Adrenal gland (tissue), 12 donors: ENCODE measurements around the gene MCOLN2. TPM values are rescaled to one million over a fixed set of nuclear protein-coding genes. Genes with fewer than 3 reads are reported as not detected.

Experiments
- DNase-seq, 7 donors: peaks; one replicate each; pipeline ENCODE4 v3.0.0-alpha.2; 2019 to 2020
- H3K27ac ChIP-seq, 5 donors: fragments of 200-600 bp; sonication (generic) in 4 of 5; 1 replicate in 3 of 5; 2 replicates in 2 of 5; pipeline versions ENCODE4 v1.5.1 to v1.8.0; 2016 to 2020; ENCODE audit warnings: mild to moderate bottlenecking in 1 of 5
- H3K27me3 ChIP-seq: fragments of 200-600 bp; 2 replicates; pipeline ENCODE4 v1.8.0; 2021
- H3K36me3 ChIP-seq, 2 donors: fragments of 200-600 bp; replicated peaks in 1 of 2; 1 replicate in 1 of 2; 2 replicates in 1 of 2; pipeline versions ENCODE4 v1.5.1 to v1.8.0; 2018 to 2022
- H3K4me1 ChIP-seq, 2 donors: fragments of 200-600 bp; replicated peaks in 1 of 2; 1 replicate in 1 of 2; 2 replicates in 1 of 2; pipeline versions ENCODE4 v1.5.1 to v1.8.0; 2018 to 2021
- H3K4me3 ChIP-seq, 4 donors: fragments of 200-600 bp; sonication (generic) in 3 of 4; one replicate each; pipeline ENCODE4 v1.5.1; 2016 to 2018
- H3K9me3 ChIP-seq, 3 donors: fragments of 200-600 bp; sonication (generic) in 1 of 3; replicated peaks in 1 of 3; 1 replicate in 2 of 3; 2 replicates in 1 of 3; pipeline versions ENCODE4 v1.5.1 to v1.8.0; 2016 to 2021
- CTCF ChIP-seq, 6 experiments: fragments of 450-650 bp in 4 of 6; fragments of 200-600 bp in 2 of 6; sonication (generic) in 1 of 6; IDR thresholded peaks; 1 replicate in 5 of 6; 2 replicates in 1 of 6; pipeline versions ENCODE4 v1.5.1 to v1.8.0; 2016 to 2021; ENCODE audit warnings: antibody characterized with exemption in 6 of 6, mild to moderate bottlenecking in 2 of 6, moderate library complexity in 1 of 6
- POLR2A ChIP-seq, 2 donors: fragments of 450-650 bp; IDR thresholded peaks; one replicate each; pipeline ENCODE4 v1.6.1; 2017; ENCODE audit warnings: antibody characterized with exemption in 2 of 2, mild to moderate bottlenecking in 2 of 2, moderate library complexity in 1 of 2
- whole genome bisulfite sequencing, 4 donors: extraction: QIAGEN DNeasy Blood & Tissue Kit in 2 of 4; methylation state at CpG; one replicate each; pipeline versions ENCODE4 v1.1.5 to v1.1.7; 2013 to 2017; 5-methylcytosine and 5-hydroxymethylcytosine counted together
- intact Hi-C, 2 donors: fragments of 100-400 bp; cut with DNase I; formaldehyde crosslinking; loops; one replicate each; pipeline versions ENCODE4 v1.14.1 to v1.15.0; 2022 to 2023
- polyA plus RNA-seq, 3 donors: library from polyadenylated mRNA; stranded (reverse); fragments of 200-250 nt in 2 of 3; fragments of 350-450 nt in 1 of 3; fragmentation: Illumina TruSeq in 1 of 3; extraction: RNeasy Lipid Tissue Mini Kit (QIAGEN cat#74804) in 1 of 3; gene quantifications; one replicate each; pipeline ENCODE4 v1.2.3, GENCODE V29; 2013 to 2014
- total RNA-seq, 9 donors: library from RNA; depleted of rRNA in 4 of 9; stranded (reverse); fragments of >200 nt in 4 of 9; fragments of 120-200 nt in 1 of 9; fragmentation: NEBNext Ultra II Directional in 1 of 9; extraction: Animal tissue kit (Norgen Biotek cat#: 25700) in 1 of 9; gene quantifications; one replicate each; pipeline versions ENCODE4 v1.1.0 to v1.2.4, GENCODE V29; 2013 to 2023
- donor health status: healthy with polysubstance abuse.
- donor health status: Bipolar disorder and iron deficiency.
- donor health status: DM: yes; HTN: yes; CAD: no.
- donor health status: DM: no; HTN: no; CAD: no.
- donor health status: DM: no; HTN: no; CAD: no.
- donor health status: DM: yes; HTN: yes; CAD: no.

MCOLN2 gene
- total and polyA plus RNA-seq, 12 donors = 0.89 to 40.1 (median 14.8) TPM

GRCh38 chr1:84949664-84950063, 47.2 kb downstream of the MCOLN2 start:
- Histone ChIP-seq H3K27me3 (no peaks in the 10 kb centered on the region), H3K9me3 (peaks cover 0 to 5% (median 0%) of the 10 kb centered on the region in 3 donors), H3K36me3 (no peaks in the 10 kb centered on the region), H3K4me3 (no peak overlapping the region), H3K27ac (no peak overlapping the region), H3K4me1 (peaks cover 5 to 12% of the 10 kb centered on the region in 2 donors)
- no peak for DNase-seq
- intact Hi-C loops = no loop called here
- TF ChIP-seq CTCF (IDR thresholded peaks at IDR 0.05) (no peak), POLR2A (IDR thresholded peaks at IDR 0.05) (no peak)

GRCh38 chr1:84947536-84948410, 49.1 kb downstream of the MCOLN2 start:
- H3K4me1 ChIP-seq = peaks cover 5 to 12% of the 10 kb centered on the region in 2 donors
- H3K27ac ChIP-seq = no peak overlapping the region
- DNase-seq = no peak
- no peaks in the 10 kb centered on the region for H3K27me3 ChIP-seq
- intact Hi-C loops = no loop called here
- 64 to 89% (median 85%) methylated on average over 2 to 5 of the region's 5 CpGs for WGBS, 4 donors
- no peaks in the 10 kb centered on the region for H3K36me3 ChIP-seq
- H3K9me3 ChIP-seq = peaks cover 0 to 5% (median 0%) of the 10 kb centered on the region in 3 donors
- TF ChIP-seq CTCF (IDR thresholded peaks at IDR 0.05) (no peak), POLR2A (IDR thresholded peaks at IDR 0.05) (no peak)
- no peak overlapping the region for H3K4me3 ChIP-seq

- intact Hi-C loops = no loop called here
- no peaks in the 10 kb centered on the region for H3K27me3 ChIP-seq
- peak overlapping the region in 2 of 5 donors; percentile 77 to 84 for H3K27ac ChIP-seq
- peaks cover 0 to 5% (median 0%) of the 10 kb centered on the region in 3 donors for H3K9me3 ChIP-seq
- TF ChIP-seq POLR2A (IDR thresholded peaks at IDR 0.05) = no peak
- TF ChIP-seq CTCF (IDR thresholded peaks at IDR 0.05) = no peak
- 89 to 98% (median 93%) methylated on average over 4 of the region's 4 CpGs for WGBS, 4 donors
- H3K36me3 ChIP-seq = no peaks in the 10 kb centered on the region
- DNase-seq = no peak
- H3K4me3 ChIP-seq = no peak overlapping the region
- H3K4me1 ChIP-seq = peaks cover 5 to 12% of the 10 kb centered on the region in 2 donors
These were observed 50.3 kb downstream of the MCOLN2 start for GRCh38 chr1:84946631-84947030.

DNA sequence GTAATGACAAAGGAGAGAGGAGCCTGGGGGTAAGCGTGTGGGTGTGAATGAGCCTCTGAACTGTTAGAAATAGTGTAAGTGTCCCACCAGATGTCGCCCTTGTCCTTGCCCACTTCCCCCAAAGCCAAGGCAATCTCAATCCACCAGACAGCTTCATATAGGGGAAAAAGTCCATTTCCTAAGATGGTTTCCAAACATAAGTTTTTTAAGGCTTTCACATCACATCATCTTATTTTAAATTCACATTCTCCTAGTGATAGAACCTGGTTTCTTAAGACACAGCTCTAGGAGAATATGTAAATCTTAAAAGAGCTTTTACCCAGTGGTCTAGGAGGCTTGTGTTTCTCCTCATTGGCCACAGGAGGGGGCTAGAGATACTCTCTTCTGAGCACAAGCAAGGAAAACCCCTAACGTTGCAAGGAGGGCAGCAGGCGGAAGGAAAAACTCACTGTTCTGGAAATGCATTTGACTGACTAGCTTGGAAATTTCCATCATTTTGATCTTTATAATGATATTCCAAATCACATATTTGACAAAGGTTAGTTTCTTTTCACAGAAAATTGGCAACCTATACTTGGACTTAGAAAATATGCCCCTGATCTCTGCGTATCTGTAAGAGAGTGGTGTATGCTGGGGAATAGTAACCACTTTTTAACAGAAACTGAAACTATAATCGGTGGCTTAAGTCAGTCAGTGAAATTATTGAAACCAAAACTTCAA, 52.0 kb downstream of the MCOLN2 start:
- Histone ChIP-seq H3K4me1 (peaks cover 5 to 12% of the 10 kb centered on the region in 2 donors), H3K27ac (peak overlapping the region; percentile 19 to 84 (median 77)), H3K27me3 (no peaks in the 10 kb centered on the region), H3K9me3 (peaks cover 0 to 1% (median 0%) of the 10 kb centered on the region in 3 donors), H3K4me3 (peak overlapping the region in 2 of 4 donors; percentile 23 to 52), H3K36me3 (no peaks in the 10 kb centered on the region)
- 0 to 3% (median 1%) methylated on average over 6 of the region's 6 CpGs for WGBS, 4 donors
- intact Hi-C loops = loop anchor here (5.0 kb wide), 3 partner anchors 77 to 312 kb away; partner anchors contain the start of gene C1orf52 (in 1 of the 2)
- DNase-seq = peak; percentile 71 to 86 (median 83)
- TF ChIP-seq CTCF (IDR thresholded peaks at IDR 0.05) = peak; percentile 84 to 99 (median 96)
- TF ChIP-seq POLR2A (IDR thresholded peaks at IDR 0.05) = no peak
